ENCODE results near the gene OR51B5. TPM values are rescaled to one million over a fixed set of nuclear protein-coding genes. Genes with fewer than 3 reads are reported as not detected.

Gene OR51B5
- total RNA-seq, 2 experiments from 2014 or later = not detected

DNA sequence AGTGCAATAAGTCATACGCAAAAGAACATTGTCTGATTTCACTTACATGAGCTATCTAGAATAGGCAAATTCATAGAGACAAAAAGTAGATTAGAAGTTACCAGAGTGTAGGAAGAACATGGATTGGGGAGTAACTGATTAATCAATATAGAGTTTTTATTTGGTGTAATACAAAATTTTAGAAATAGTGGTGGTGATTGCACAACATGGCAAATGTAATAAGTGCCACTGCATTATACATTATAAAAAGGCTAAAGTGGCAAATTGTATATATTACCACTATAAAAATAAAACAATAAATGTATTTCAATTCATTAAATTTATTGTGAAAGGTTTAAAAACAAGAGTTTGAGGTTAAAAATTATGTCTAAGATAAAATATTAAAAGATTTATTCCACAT lies 32.9 kb downstream of the OR51B5 start:
- POLR2A ChIA-PET = no interaction called here
- Mint-ChIP-seq H3K36me3 (ENCODE audit: low read depth) (no peaks in the 10 kb centered on the region), H3K9me3 (no peaks in the 10 kb centered on the region), H3K27me3 (no peaks in the 10 kb centered on the region), H3K4me1 (ENCODE audit: low read depth) (no peaks in the 10 kb centered on the region), H3K27ac (no peak overlapping the region), H3K4me3 (no peak overlapping the region)
- CTCF ChIA-PET = no interaction called here
- intact Hi-C loops (cut with micrococcal nuclease) = no loop called here
- TF ChIP-seq CTCF (IDR thresholded peaks at IDR 0.05) = no peak
- no peak for ATAC-seq
- DNase-seq = no peak

- no peak for ATAC-seq
- Mint-ChIP-seq H3K27me3 (no peaks in the 10 kb centered on the region), H3K4me3 (no peak overlapping the region), H3K27ac (no peak overlapping the region), H3K36me3 (ENCODE audit: low read depth) (no peaks in the 10 kb centered on the region), H3K9me3 (no peaks in the 10 kb centered on the region), H3K4me1 (ENCODE audit: low read depth) (no peaks in the 10 kb centered on the region)
- ChIA-PET POLR2A (no interaction called here), CTCF (no interaction called here)
- intact Hi-C loops (cut with micrococcal nuclease) = no loop called here
- TF ChIP-seq CTCF (IDR thresholded peaks at IDR 0.05) = no peak
- no peak for DNase-seq
Measured at GRCh38 chr11:5307256-5308019, 35.9 kb downstream of the OR51B5 start.

DNA sequence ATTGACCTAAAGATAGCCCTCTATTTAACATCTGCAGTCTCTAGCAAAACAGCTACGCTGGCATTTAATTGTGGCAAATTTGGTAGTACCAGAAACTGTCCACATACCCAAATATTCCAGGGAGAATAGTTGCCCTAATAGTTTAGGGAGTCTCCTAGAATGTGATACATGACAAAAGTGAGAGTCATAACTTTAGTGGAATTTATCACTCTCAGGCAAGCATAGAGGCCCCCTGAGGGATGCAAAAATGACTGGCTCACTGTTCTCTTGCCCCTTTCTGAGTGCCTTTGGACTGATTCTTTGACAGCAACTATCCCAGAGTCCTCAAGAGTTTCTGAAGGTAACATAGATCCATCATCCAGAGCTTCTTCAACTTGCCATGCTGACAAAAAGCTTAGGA lies 39.3 kb downstream of the OR51B5 start:
- H3K27me3 Mint-ChIP-seq = no peaks in the 10 kb centered on the region
- H3K36me3 Mint-ChIP-seq (ENCODE audit: low read depth) = no peaks in the 10 kb centered on the region
- CTCF ChIA-PET = no interaction called here

GRCh38 chr11:5303626-5304025 lies 39.7 kb downstream of the OR51B5 start:
- POLR2A ChIA-PET = no interaction called here
- no peaks in the 10 kb centered on the region for H3K36me3 Mint-ChIP-seq (ENCODE audit: low read depth)
- intact Hi-C loops (cut with micrococcal nuclease) = no loop called here

More for the DNA sequence above, 39.3 kb downstream of the OR51B5 start:
- no peak for TF ChIP-seq CTCF (IDR thresholded peaks at IDR 0.05)
- POLR2A ChIA-PET = no interaction called here
- Mint-ChIP-seq H3K4me3 (no peak overlapping the region), H3K9me3 (no peaks in the 10 kb centered on the region), H3K4me1 (ENCODE audit: low read depth) (no peaks in the 10 kb centered on the region), H3K27ac (no peak overlapping the region)
- DNase-seq = no peak
- intact Hi-C loops (cut with micrococcal nuclease) = no loop called here
- no peak for ATAC-seq

More at GRCh38 chr11:5303626-5304025, 39.7 kb downstream of the OR51B5 start:
- no peaks in the 10 kb centered on the region for H3K27me3 Mint-ChIP-seq
- TF ChIP-seq CTCF (IDR thresholded peaks at IDR 0.05) = no peak
- H3K9me3 Mint-ChIP-seq = no peaks in the 10 kb centered on the region
- H3K4me3 Mint-ChIP-seq = no peak overlapping the region
- ATAC-seq (no peak), DNase-seq (no peak)
- H3K27ac Mint-ChIP-seq = no peak overlapping the region
- CTCF ChIA-PET = no interaction called here
- H3K4me1 Mint-ChIP-seq (ENCODE audit: low read depth) = no peaks in the 10 kb centered on the region
